Suprapubic skin (tissue), 4 donors: ENCODE data around the gene BOD1L1. TPM values are rescaled to one million over a fixed set of nuclear protein-coding genes. Genes with fewer than 3 reads are reported as not detected.

ENCODE experiments used
- DNase-seq, 2 donors: peaks; one replicate each; pipeline ENCODE4 v3.0.0-alpha.2; 2019; ENCODE audit warnings: low spot score in 2 of 2
- H3K27ac ChIP-seq: fragments of 200-600 bp; sonication (generic); one replicate; pipeline ENCODE4 v1.5.1; 2019
- H3K27me3 ChIP-seq: fragments of 200-600 bp; sonication (generic); one replicate; pipeline ENCODE4 v1.5.1; 2019
- H3K36me3 ChIP-seq: fragments of 200-600 bp; sonication (generic); one replicate; pipeline ENCODE4 v1.5.1; 2019
- H3K4me1 ChIP-seq: fragments of 200-600 bp; sonication (generic); one replicate; pipeline ENCODE4 v1.5.1; 2019
- H3K4me3 ChIP-seq: fragments of 200-600 bp; sonication (generic); one replicate; pipeline ENCODE4 v1.5.1; 2019; ENCODE audit warnings: mild to moderate bottlenecking
- H3K9me3 ChIP-seq: fragments of 200-600 bp; sonication (generic); one replicate; pipeline ENCODE4 v1.5.1; 2019
- CTCF ChIP-seq, 2 donors: fragments of 200-600 bp in 1 of 2; fragments of 450-650 bp in 1 of 2; sonication (generic) in 1 of 2; IDR thresholded peaks; one replicate each; pipeline ENCODE4 v1.5.1; 2016 to 2019; ENCODE audit warnings: antibody characterized with exemption in 2 of 2, mild to moderate bottlenecking in 1 of 2, moderate library complexity in 1 of 2
- EP300 ChIP-seq: sonication (generic); formaldehyde crosslinking; IDR thresholded peaks from one replicate; pipeline ENCODE4 v1.6.1; 2017; ENCODE audit warnings: antibody characterized with exemption
- POLR2A ChIP-seq, 2 donors: fragments of 450-650 bp; IDR thresholded peaks; one replicate each; pipeline ENCODE4 v1.6.1; 2017; ENCODE audit warnings: antibody characterized with exemption in 2 of 2, mild to moderate bottlenecking in 2 of 2, moderate library complexity in 2 of 2
- POLR2AphosphoS5 ChIP-seq, 3 donors: sonication (generic); formaldehyde crosslinking; IDR thresholded peaks; one replicate each; pipeline ENCODE4 v1.6.1; 2017; ENCODE audit warnings: antibody characterized with exemption in 3 of 3
- WGBS: methylation state at CpG from one replicate; pipeline ENCODE4 v1.1.5; 2018; 5-methylcytosine and 5-hydroxymethylcytosine counted together
- total RNA-seq, 4 donors: library from RNA; depleted of rRNA; stranded (reverse); fragments of >200 nt; gene quantifications; one replicate each; pipeline ENCODE4 v1.1.0, GENCODE V29; 2016

Gene BOD1L1
- total RNA-seq, 4 donors from 2014 or later: 26.5 to 78.0 (median 36.5) TPM

- H3K9me3 ChIP-seq: no peaks in the 10 kb centered on the region
- no peaks in the 10 kb centered on the region for H3K4me1 ChIP-seq
- TF ChIP-seq EP300: no peak
- no peak for TF ChIP-seq CTCF (IDR thresholded peaks at IDR 0.05)
- TF ChIP-seq POLR2A (IDR thresholded peaks at IDR 0.05): no peak
- no peak for TF ChIP-seq POLR2AphosphoS5 (IDR thresholded peaks at IDR 0.05)
- no peaks in the 10 kb centered on the region for H3K36me3 ChIP-seq
- peaks cover 7% of the 10 kb centered on the region for H3K27me3 ChIP-seq
- no peak for DNase-seq
- WGBS: 55% methylated on average over 1 of the region's 1 CpG
- no peak overlapping the region for H3K4me3 ChIP-seq
- H3K27ac ChIP-seq: no peak overlapping the region
These were observed 7.8 kb upstream of the BOD1L1 start for GRCh38 chr4:13635286-13635799.

GRCh38 chr4:13633671-13634070 is 6.1 kb upstream of the BOD1L1 start:
- TF ChIP-seq EP300: no peak
- no peak for TF ChIP-seq POLR2AphosphoS5 (IDR thresholded peaks at IDR 0.05)
- TF ChIP-seq CTCF (IDR thresholded peaks at IDR 0.05): no peak
- no peak for TF ChIP-seq POLR2A (IDR thresholded peaks at IDR 0.05)
- no peaks in the 10 kb centered on the region for H3K27me3 ChIP-seq
- WGBS: 93% methylated on average over 1 of the region's 1 CpG
- H3K9me3 ChIP-seq: no peaks in the 10 kb centered on the region
- no peak overlapping the region for H3K27ac ChIP-seq
- no peaks in the 10 kb centered on the region for H3K36me3 ChIP-seq
- H3K4me3 ChIP-seq: no peak overlapping the region
- H3K4me1 ChIP-seq: peaks cover 1% of the 10 kb centered on the region
- no peak for DNase-seq

GRCh38 chr4:13627178-13627605 is 333 bp downstream of the BOD1L1 start:
- TF ChIP-seq POLR2A (IDR thresholded peaks at IDR 0.05) (no peak), EP300 (no peak), CTCF (IDR thresholded peaks at IDR 0.05) (no peak), POLR2AphosphoS5 (IDR thresholded peaks at IDR 0.05) (no peak)
- peak in 1 of 2 donors; percentile 67 for DNase-seq
- Histone ChIP-seq H3K4me1 (peaks cover 30% of the 10 kb centered on the region), H3K27me3 (no peaks in the 10 kb centered on the region), H3K27ac (peak overlapping the region; percentile 95), H3K9me3 (no peaks in the 10 kb centered on the region), H3K4me3 (peak overlapping the region; percentile 84), H3K36me3 (no peaks in the 10 kb centered on the region)
- WGBS: 0% methylated on average over 13 of the region's 45 CpGs

GRCh38 chr4:13626492-13627177 is 890 bp downstream of the BOD1L1 start:
- no peak for TF ChIP-seq POLR2AphosphoS5 (IDR thresholded peaks at IDR 0.05)
- TF ChIP-seq EP300: no peak
- no peak for TF ChIP-seq CTCF (IDR thresholded peaks at IDR 0.05)
- no peak for TF ChIP-seq POLR2A (IDR thresholded peaks at IDR 0.05)
- no peak for DNase-seq
- Histone ChIP-seq H3K36me3 (no peaks in the 10 kb centered on the region), H3K9me3 (no peaks in the 10 kb centered on the region), H3K27ac (no peak overlapping the region), H3K4me1 (peaks cover 30% of the 10 kb centered on the region), H3K27me3 (no peaks in the 10 kb centered on the region), H3K4me3 (peak overlapping the region; percentile 84)
- 3% methylated on average over 9 of the region's 9 CpGs for WGBS

- no peak for TF ChIP-seq CTCF (IDR thresholded peaks at IDR 0.05)
- TF ChIP-seq POLR2AphosphoS5 (IDR thresholded peaks at IDR 0.05): no peak
- no peak for TF ChIP-seq EP300
- no peak for TF ChIP-seq POLR2A (IDR thresholded peaks at IDR 0.05)
These were observed 9.2 kb downstream of the BOD1L1 start for GRCh38 chr4:13618212-13618806.

More at GRCh38 chr4:13618212-13618806, 9.2 kb downstream of the BOD1L1 start:
- no peak overlapping the region for H3K4me3 ChIP-seq
- no peak for DNase-seq
- no peak overlapping the region for H3K27ac ChIP-seq
- WGBS: 81% methylated on average over 2 of the region's 2 CpGs
- peaks cover 53% of the 10 kb centered on the region for H3K36me3 ChIP-seq
- no peaks in the 10 kb centered on the region for H3K27me3 ChIP-seq
- no peaks in the 10 kb centered on the region for H3K4me1 ChIP-seq
- H3K9me3 ChIP-seq: no peaks in the 10 kb centered on the region
